H1 (cell line): ENCODE measurements around the gene ALOX12. TPM values are rescaled to one million over a fixed set of nuclear protein-coding genes. Genes with fewer than 3 reads are reported as not detected.
A peak's percentile ranks its signal among the peaks of the same experiment; 100 is the strongest.

Experiments
- EP300 ChIP-seq, 2 experiments: IDR thresholded peaks; 1 replicate in 1 of 2; 2 replicates in 1 of 2; pipeline ENCODE4 v1.6.1; 2011 to 2012; ENCODE audit warnings: low read depth in 2 of 2, low read length in 2 of 2, mild to moderate bottlenecking in 2 of 2, borderline replicate concordance in 1 of 2, inconsistent platforms in 1 of 2, moderate library complexity in 1 of 2
- JUND ChIP-seq: IDR thresholded peaks from 2 replicates; pipeline ENCODE4 v1.6.1; 2011; ENCODE audit warnings: mild to moderate bottlenecking, improper control_type of control experiment, low read length
- MAFK ChIP-seq: IDR thresholded peaks from 2 replicates; pipeline ENCODE4 v1.6.1; 2012; ENCODE audit warnings: low read depth, mild to moderate bottlenecking, improper control_type of control experiment, low read length
- MAX ChIP-seq: IDR thresholded peaks from 2 replicates; pipeline ENCODE4 v1.6.1; 2012; ENCODE audit warnings: inconsistent platforms
- RXRA ChIP-seq: IDR thresholded peaks from 2 replicates; pipeline ENCODE4 v1.6.1; 2011; ENCODE audit warnings: low read depth, mild to moderate bottlenecking, low read length, moderate library complexity; ENCODE audit not compliant: insufficient read depth
- SAP30 ChIP-seq: fragments of 300-600 bp; sonication (generic); IDR thresholded peaks from 2 replicates; pipeline ENCODE4 v1.7.1; 2012; ENCODE audit warnings: low read length, moderate library complexity, mild to moderate bottlenecking, inconsistent platforms; ENCODE audit not compliant: insufficient read depth, insufficient replicate concordance
- polyA plus RNA-seq, 7 experiments: library from polyadenylated mRNA; depleted of rRNA in 3 of 7; stranded (reverse) in 5 of 7; unstranded in 2 of 7; fragments of >200 nt in 5 of 7; fragments of 200-250 nt in 2 of 7; gene quantifications; 1 replicate in 5 of 7; 2 replicates in 1 of 7; 4 replicates in 1 of 7; pipeline versions ENCODE4 v1.2.1 to v1.2.3, GENCODE V29; 2011 to 2013; ENCODE audit warnings: missing spikeins in 2 of 7, mixed read lengths in 2 of 7
- total RNA-seq: library from RNA; stranded (reverse); fragmentation: NEBNext Ultra II Directional; extraction: Animal tissue kit (Norgen Biotek cat#: 25700); gene quantifications from 2 replicates; pipeline ENCODE4 v1.2.1, GENCODE V29; 2021

ALOX12 gene
- total and polyA plus RNA-seq, 2 of the 8 experiments (the other 6 are each of a cell fraction or from before 2014, with no cell fraction given), result 1.4 to 2.0 TPM

GRCh38 chr17:7035591-7036368 lies 39.9 kb downstream of the ALOX12 start, which contains the start of gene SLC16A13 (continued):
- TF ChIP-seq EP300 (IDR thresholded peaks at IDR 0.05; ENCODE audit: borderline replicate concordance in 1 of 2, low read depth in 2 of 2, low read length in 2 of 2) (no peak), MAFK (no peak), SAP30 (no peak), RXRA (no peak), JUND (no peak), MAX (peak; percentile 72)
